ENCODE results near the gene IRF3.
"Not testable (repeated sequence)": the region's sequence is repeated elsewhere in the genome, so short reads cannot be mapped to it uniquely, and the experiment has no call there.

Gene IRF3

GRCh38 chr19:49617860-49618259, 47.8 kb downstream of the IRF3 start:
- DNase-seq (ENCODE audit: low read depth) = not testable (repeated sequence)

- DNase-seq (ENCODE audit: low read depth) = no peak
These were observed 48.7 kb downstream of the IRF3 start for GRCh38 chr19:49616945-49617344.

- DNase-seq (ENCODE audit: low read depth) = no peak
These were observed 49.1 kb downstream of the IRF3 start for GRCh38 chr19:49616532-49616931.

- DNase-seq (ENCODE audit: low read depth) = no peak
These were observed 49.8 kb downstream of the IRF3 start for GRCh38 chr19:49615861-49616260.

- DNase-seq (ENCODE audit: low read depth) = no peak
These were observed 51.4 kb downstream of the IRF3 start for GRCh38 chr19:49614096-49614833.

GRCh38 chr19:49613374-49613773, 52.3 kb downstream of the IRF3 start:
- no peak for DNase-seq (ENCODE audit: low read depth)

Measured in activated T-helper 9 cell treated with anti-CD3 and anti-CD28 coated beads, Interleukin-2, amount 50 U/mL, for 16 hours (primary cell).